Measurements from ENCODE around the gene MRPS27.

MRPS27 gene

GRCh38 chr5:72183101-72183520 is 136.9 kb downstream of the MRPS27 start:
- no peaks in the 10 kb centered on the region for H3F3A ChIP-seq (ENCODE audit: control insufficient read depth, insufficient read depth)
- H3K4me1 ChIP-seq (ENCODE audit: control insufficient read depth, low read length) = no peaks in the 10 kb centered on the region
- TF ChIP-seq CTCF (IDR thresholded peaks at IDR 0.05; ENCODE audit: low read depth, low read length, poor library complexity, severe bottlenecking) (no peak), EZH2phosphoT487 (IDR thresholded peaks at IDR 0.05; ENCODE audit: borderline replicate concordance, low read length) (no peak)
- H3K9me3 ChIP-seq (ENCODE audit: control insufficient read depth, insufficient read depth, low read length) = no peaks in the 10 kb centered on the region
- H3K4me3 ChIP-seq (ENCODE audit: low read length) = no peak overlapping the region
- no peak overlapping the region for H3K27ac ChIP-seq (ENCODE audit: low read depth, low read length)
- no peaks in the 10 kb centered on the region for H4K20me1 ChIP-seq (ENCODE audit: control insufficient read depth, insufficient read depth, low read depth, low read length)
- H3K27me3 ChIP-seq (ENCODE audit: control insufficient read depth, low read length) = 0 out of 2 replicates have a peak, but pooled peaks cover 2% of the 10 kb centered on the region
- no peak overlapping the region for H3K4me2 ChIP-seq (ENCODE audit: low read length)
- H3K9me2 ChIP-seq (replicated peaks; ENCODE audit: control insufficient read depth, low read length) = no peaks in the 10 kb centered on the region
- no peaks in the 10 kb centered on the region for H3K36me3 ChIP-seq (ENCODE audit: control insufficient read depth, low read length)
- H3K79me2 ChIP-seq (ENCODE audit: control insufficient read depth, low read length) = no peaks in the 10 kb centered on the region

- H3K4me3 ChIP-seq (ENCODE audit: low read length) = no peak overlapping the region
- no peak for TF ChIP-seq EZH2phosphoT487 (IDR thresholded peaks at IDR 0.05; ENCODE audit: borderline replicate concordance, low read length)
- no peak for TF ChIP-seq CTCF (IDR thresholded peaks at IDR 0.05; ENCODE audit: low read depth, low read length, poor library complexity, severe bottlenecking)
- no peak overlapping the region for H3K27ac ChIP-seq (ENCODE audit: low read depth, low read length)
- 0 out of 2 replicates have a peak, but pooled peaks cover 2% of the 10 kb centered on the region for H3K27me3 ChIP-seq (ENCODE audit: control insufficient read depth, low read length)
- H3F3A ChIP-seq (ENCODE audit: control insufficient read depth, insufficient read depth) = no peaks in the 10 kb centered on the region
- no peaks in the 10 kb centered on the region for H4K20me1 ChIP-seq (ENCODE audit: control insufficient read depth, insufficient read depth, low read depth, low read length)
- H3K9me2 ChIP-seq (replicated peaks; ENCODE audit: control insufficient read depth, low read length) = no peaks in the 10 kb centered on the region
- H3K79me2 ChIP-seq (ENCODE audit: control insufficient read depth, low read length) = no peaks in the 10 kb centered on the region
- H3K4me1 ChIP-seq (ENCODE audit: control insufficient read depth, low read length) = no peaks in the 10 kb centered on the region
- H3K36me3 ChIP-seq (ENCODE audit: control insufficient read depth, low read length) = no peaks in the 10 kb centered on the region
- no peak overlapping the region for H3K4me2 ChIP-seq (ENCODE audit: low read length)
- H3K9me3 ChIP-seq (ENCODE audit: control insufficient read depth, insufficient read depth, low read length) = no peaks in the 10 kb centered on the region
Measured at GRCh38 chr5:72182686-72183085, 137.4 kb downstream of the MRPS27 start.

DNA sequence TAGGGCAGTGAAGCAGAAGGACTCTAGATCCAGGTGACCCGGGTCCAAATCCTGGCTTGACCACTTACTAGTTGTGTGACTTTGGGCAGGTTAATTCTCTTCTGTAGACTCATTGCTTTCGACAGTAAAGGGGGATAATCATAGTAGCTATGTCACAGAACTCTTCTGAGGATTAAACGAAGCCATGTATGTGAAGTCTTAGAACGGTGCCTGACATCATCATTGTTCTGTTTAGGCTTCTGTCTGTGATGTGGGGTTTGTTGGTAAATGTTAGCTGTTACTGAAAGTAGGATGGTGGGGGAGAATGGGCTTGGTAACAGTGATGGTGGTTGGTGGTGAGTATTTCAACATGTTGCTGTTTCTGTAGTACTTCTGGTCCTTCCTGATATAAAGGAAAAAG is 139.1 kb downstream of the MRPS27 start:
- Histone ChIP-seq H3K36me3 (ENCODE audit: control insufficient read depth, low read length) (no peaks in the 10 kb centered on the region), H3K27me3 (ENCODE audit: control insufficient read depth, low read length) (0 out of 2 replicates have a peak, but pooled peaks cover 5% of the 10 kb centered on the region), H3K9me3 (ENCODE audit: control insufficient read depth, insufficient read depth, low read length) (no peaks in the 10 kb centered on the region), H3K79me2 (ENCODE audit: control insufficient read depth, low read length) (no peaks in the 10 kb centered on the region), H3F3A (ENCODE audit: control insufficient read depth, insufficient read depth) (no peaks in the 10 kb centered on the region), H3K4me1 (ENCODE audit: control insufficient read depth, low read length) (no peaks in the 10 kb centered on the region), H3K4me3 (ENCODE audit: low read length) (no peak overlapping the region), H4K20me1 (ENCODE audit: control insufficient read depth, insufficient read depth, low read depth, low read length) (no peaks in the 10 kb centered on the region), H3K4me2 (ENCODE audit: low read length) (no peak overlapping the region), H3K27ac (ENCODE audit: low read depth, low read length) (no peak overlapping the region), H3K9me2 (replicated peaks; ENCODE audit: control insufficient read depth, low read length) (no peaks in the 10 kb centered on the region)
- no peak for TF ChIP-seq CTCF (IDR thresholded peaks at IDR 0.05; ENCODE audit: low read depth, low read length, poor library complexity, severe bottlenecking)
- no peak for TF ChIP-seq EZH2phosphoT487 (IDR thresholded peaks at IDR 0.05; ENCODE audit: borderline replicate concordance, low read length)

All from DOHH2 (cell line).